ENCODE measurements around the gene ARSD.
"Not testable (repeated sequence)": the region's sequence is repeated elsewhere in the genome, so short reads cannot be mapped to it uniquely, and the experiment has no call there.

Gene ARSD

DNA sequence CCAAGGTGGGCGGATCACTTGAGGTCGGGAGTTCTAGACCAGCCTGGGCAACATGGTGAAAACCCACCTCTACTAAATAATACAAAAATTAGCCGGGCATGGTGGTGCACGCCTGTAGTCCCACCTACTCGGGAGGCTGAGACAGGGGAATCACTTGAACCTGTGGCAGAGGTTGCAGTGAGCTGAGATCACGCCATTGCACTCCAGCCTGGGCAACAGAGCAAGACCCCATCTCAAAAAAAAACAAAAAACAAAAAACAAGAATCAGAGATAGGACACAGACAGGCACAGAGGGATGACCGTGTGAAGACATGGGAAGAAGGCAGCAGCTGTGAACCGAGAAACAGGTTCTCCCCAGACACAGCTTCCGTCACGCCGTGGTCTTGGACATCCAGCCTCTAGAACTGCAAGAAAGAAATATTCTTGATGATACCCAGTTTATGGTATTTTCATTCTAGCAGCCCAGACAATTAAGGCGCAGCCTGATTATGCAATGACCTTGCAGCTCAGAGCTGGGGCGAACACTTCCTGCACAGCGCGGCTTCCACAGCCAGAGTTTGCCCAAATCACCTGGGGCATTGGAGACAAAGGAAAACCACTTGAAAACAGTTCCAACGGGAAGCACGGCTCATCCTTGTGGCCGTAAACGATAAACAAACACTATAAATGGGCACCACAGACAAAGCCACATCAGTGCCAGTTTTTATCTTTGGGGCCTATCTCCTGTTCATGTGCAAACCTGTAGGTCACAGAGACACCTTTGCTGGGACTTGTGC lies 4.2 kb upstream of the ARSD start:
- FAIRE-seq = no peak

DNA sequence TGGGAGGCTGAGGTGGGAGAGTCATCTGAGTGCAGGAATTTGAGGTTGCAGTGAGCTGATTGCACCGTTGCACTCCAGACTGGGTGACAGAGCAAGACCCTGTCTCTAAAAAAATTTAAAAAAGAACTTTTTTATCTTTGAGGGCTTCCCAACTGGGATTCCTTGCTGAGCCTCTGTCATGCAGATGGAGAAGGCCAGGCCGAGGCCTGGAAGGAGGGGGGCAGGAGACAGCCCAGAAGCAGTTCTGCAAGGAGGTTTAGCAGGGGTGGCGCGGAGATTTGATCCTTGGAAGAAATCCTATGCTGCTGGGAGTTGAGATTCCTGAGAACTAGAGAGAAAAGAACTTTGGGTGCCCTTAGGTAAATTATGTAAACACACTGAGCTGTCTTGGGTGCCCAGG lies 2.5 kb upstream of the ARSD start:
- no peak for FAIRE-seq

DNA sequence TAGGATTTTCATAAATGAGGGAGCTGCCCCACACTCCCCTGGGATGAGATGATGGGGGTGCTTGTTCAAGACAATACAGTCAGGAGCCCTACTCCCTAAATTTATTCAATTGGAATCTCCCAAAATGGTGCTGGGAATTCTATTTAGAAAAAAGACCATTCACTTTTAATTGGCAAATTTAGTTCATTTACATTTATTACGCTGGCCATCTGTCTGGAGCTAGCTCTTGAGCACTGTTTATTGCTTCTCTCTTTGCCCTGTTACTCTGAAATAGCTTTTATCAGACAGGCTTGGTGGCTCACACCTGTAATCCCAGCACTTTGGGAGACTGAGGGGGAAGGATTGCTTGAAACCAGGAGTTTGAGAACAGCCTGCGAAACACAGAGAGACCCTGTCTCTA lies 2.0 kb upstream of the ARSD start:
- no peak for FAIRE-seq

DNA sequence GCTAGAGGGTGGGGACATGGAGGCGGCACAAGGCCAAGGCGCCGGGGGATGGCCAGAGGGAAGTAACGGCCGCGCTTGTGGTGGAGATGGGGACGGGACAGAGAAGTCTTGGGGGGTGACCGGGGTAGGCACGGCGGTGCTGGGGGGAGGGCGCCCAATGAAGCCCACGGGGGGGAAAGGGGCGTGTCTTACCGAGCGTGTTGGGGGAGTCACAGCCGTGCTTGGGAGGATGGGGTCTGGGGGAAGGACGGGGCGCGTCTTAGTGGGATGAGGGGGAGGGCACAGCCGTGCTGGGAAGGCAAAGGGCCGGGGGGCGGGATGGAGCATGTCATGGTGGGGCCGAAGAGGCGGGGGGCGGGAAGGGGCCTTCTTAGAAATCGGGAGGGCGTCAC lies 952 bp downstream of the ARSD start:
- no peak for FAIRE-seq

DNA sequence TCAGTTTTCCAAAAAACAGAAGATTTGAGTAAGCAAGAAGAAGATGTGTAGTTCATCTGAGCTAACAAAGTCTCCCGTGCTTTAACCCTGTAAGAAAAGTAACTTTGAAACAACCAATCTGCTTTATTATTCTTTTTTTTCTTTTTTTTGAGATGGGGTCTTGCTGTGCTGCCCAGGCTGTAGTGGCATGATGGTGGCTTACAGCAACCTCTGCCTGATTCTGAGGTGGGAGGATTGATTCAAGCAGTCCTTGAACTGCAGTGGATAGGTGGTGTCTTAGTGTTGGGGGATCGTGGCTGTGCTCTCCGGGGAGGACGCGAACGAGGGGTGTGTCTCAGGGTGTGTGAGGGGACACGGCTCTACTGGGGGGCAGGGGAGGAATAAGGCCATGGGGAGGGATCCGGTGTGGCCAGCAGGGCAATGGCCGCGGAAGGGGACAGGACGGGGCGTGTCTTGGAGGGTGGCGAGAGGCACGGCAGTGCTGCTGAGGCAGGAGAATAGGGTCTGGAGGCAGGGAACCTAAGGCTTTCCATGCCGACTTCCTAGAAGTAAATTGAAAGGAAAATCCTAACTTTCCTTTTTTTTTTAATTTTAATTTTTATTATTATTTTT lies 2.4 kb downstream of the ARSD start:
- FAIRE-seq = no peak

DNA sequence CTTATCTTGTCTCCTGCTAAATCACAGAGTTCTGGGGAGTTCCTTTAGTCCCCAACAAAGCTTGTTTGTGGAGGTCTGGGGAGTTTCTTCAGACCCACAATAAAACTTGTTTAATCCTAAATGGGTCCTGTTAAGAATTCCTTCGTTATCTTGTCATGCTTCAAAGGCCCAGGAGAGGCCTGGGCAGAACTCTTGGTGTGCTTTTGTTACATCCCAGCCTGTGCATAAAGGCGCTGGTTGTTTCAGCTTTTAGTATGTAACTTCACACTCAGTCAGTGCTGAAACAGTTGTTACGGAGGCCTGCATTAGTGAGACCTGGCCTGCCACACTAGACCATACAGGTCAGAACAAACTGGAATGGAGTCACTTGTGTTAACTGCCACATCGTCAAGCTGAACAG lies 2.9 kb downstream of the ARSD start:
- not testable (repeated sequence) for FAIRE-seq

DNA sequence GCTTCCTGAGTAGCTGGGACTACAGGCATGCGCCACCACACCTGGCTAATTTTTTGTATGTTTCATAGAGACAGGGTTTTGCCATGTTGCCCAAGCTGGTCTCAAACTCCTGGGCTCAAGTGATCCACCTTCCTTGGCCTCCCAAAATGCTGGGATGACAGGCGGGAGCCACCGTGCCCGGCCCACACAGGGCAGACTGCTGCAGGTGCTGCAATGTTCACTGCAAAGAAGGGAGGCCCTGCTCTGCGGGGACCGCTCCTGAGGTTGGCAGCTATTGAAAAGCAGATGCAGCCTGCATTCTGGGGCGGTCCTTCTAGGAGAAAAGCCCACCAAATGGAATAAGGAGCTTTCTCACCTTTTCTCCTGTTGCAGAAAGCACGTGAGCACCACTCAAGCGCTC lies 5.0 kb downstream of the ARSD start:
- FAIRE-seq = no peak

DNA sequence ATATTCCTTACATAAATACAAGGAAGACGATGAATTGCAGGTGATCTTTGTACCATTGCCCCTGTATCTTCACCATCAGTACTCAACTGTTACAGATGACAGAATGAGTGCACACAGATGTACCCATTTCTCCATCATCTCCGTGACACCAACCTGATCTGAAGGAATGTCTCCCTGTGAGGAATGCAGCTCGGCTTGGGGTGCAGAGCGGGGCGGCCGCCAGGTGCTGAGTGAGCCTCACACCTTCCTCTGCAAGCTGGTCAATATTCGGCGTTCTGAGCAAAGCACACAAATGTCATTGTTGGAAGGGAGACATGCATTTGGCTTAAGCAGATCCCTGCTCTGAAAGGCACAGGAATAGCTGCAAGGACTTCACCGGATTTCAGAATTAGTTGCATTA lies 7.4 kb downstream of the ARSD start:
- no peak for FAIRE-seq

DNA sequence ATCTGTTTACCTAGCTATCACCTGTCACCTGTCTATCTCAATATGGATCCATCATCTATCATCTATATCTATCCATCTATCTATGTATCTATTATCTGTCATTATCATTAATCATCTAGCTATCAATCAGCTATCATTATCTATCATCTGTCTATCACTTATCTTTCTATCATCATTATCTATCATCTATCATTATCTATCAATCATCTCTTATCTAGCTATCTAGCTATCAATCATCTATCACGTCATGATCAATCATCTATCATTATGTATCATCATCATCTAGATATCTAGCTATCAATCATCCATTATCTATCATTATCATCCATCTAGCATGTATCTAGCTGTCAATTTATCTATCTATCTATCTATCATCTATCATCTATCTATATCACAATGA lies 7.9 kb downstream of the ARSD start:
- FAIRE-seq = no peak

DNA sequence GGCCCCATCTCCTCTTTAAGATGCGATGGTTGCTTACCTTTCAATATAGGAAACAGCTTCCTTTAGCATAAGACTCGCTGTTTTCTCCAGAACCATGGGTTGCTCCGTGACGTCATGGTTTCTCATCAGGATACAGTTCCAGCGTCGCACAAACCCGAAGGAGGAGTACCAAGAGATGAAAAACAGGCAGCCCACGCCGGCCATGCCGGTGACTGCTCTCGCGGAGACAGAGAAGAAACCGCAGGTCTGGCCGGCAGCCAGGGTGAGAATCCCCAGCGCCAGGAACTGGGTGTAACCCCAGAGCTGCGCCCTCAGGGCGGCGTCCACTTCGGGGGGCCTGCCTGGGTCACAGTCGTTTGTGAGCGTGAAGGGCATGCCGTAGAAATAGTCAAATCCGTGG lies 11.4 kb downstream of the ARSD start:
- FAIRE-seq = no peak

DNA sequence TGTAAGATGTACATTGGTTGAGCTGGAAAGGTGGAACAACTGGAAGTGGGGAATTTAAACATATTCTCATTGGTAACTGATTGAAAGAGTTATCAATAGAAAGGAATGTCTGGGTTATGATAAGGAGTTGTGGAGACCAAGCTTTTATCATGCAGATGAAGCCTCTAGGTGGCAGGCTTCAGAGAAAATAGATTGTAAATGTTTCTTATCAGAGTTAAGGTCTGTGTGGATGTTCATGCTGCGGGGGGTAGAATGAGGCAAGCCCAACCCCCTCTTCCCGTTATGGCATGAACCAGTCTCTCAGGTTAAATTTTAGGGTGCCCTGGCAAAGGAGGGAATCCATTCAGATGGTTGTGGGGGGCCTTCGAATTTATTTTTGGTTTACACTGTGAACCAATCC lies 16.0 kb downstream of the ARSD start:
- no peak for FAIRE-seq

DNA sequence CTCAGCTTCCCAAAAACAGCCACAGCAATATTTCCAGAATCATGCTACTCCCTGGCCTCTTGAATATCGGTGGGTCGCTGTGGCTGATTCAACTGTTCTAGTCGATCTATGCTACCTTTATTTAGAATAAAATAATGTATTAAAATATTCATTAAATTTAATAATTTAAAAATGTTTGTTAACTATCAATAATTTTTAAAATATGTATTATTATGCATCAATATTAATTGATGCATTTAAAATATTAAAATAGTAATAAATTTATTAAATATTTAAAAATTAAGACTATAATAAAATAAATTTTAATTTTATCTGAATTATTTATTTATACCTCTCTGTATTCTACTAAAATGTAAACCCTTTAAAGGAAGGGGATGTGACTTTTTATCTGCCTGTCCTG lies 19.0 kb downstream of the ARSD start:
- FAIRE-seq = peak; percentile 72

DNA sequence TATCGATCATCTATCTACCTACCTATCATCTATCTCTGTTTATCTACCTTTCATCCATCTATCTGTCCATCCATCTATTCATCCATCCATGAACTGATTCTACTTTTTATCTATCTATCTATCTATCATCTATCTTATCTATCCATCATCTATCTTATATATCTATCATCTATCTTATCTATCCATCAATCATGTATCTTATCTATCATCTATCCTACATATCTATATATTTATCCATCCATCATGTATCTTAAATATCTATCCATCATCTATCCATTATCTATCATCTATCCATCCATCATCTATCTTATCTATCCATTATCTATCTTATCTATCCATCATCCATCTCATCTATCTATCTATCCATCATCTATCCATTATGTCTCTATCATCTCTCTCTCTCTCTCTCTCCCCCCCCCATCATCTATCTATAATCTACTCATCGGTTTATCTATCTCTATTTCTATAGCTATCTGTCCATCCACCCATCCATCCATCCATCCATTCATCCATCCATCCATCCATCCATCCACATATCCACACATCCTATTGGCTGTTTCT lies 20.9 kb downstream of the ARSD start:
- FAIRE-seq = no peak

DNA sequence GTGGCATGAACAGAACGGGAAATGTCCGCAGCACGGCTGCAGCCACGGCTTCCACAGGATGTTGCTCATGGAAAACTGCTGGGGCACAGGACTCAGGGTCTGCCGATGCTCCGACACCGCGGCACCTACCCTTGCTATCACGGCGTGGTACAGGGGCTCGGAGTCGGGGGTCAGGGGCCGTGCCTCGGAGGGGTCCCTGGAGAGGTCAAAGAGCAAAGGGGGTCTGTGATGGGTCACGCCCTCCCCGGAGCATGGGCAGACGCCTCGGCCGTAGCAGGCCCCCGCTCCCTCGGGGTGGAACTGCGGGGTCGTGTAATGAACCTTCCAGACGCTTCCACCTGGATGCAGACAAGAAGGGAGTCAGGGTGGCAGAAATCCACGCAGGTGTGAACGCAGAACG lies 21.8 kb downstream of the ARSD start:
- no peak for FAIRE-seq

DNA sequence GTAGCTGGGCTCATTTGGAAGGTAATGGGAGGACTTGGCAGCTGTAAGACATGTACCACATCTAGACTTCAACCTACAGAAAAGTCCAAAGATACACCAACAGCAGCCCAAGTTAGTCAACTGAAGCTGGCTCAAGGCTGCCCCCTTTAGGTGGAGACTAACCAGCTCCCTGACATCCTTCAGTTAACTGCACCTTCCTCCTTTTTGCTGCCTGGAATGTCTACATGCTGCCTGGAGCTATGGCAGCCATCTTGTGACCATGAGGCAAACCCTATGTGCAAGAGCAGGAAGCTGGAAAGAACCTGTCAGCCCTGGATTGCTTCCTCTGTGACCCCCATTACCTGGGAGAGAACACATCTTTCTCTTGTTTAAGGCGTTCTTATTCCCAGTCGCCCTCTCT lies 25.8 kb downstream of the ARSD start:
- FAIRE-seq = no peak

DNA sequence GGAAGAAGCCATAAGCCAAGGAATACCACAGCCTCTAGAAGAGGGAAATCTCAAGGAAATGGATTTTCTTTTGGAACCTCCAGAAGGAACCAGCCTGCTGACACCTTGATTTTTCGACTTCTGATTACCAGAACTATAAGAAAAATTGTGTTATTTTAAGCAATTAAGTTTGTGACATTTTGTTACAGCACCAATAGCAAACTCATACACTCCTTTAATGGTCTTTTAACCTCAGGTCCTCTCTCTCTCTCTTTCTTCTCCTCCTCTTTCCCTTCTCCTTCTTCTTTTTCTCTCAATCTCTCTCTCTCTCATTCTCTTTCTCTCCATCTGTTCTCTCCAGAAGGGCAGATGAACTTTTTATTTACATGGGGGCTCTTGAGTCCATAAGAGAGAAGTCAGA lies 26.3 kb downstream of the ARSD start:
- no peak for FAIRE-seq

DNA sequence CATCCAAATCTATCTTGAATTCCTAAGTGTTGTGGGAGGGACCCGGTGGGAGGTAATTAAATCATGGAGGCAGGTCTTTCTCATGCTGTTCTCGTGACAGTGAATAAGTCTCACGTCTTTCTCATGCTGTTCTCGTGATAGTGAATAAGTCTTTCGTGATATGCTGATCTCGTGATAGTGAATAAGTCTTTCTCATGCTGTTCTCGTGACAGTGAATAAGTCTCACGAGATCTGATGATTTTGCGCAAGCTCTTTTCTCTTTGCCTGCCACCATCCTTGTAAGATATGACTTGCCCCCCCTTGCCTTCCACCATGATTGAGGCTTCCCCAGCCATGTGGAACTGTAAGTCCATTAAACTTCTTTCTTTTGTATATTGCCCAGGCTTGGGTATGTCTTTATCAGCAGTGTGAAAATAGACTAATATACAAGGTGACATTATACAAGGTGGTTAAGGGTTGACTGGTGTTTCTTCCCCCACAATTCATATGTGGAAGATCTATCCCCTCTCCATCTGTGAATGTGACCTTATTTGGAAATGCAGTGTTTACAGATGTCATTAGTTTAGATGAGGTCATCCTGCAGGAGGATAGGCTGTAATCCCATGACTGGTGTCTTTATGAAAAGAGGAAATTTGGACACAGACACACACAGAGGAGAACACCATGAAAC lies 27.6 kb downstream of the ARSD start:
- FAIRE-seq = no peak

DNA sequence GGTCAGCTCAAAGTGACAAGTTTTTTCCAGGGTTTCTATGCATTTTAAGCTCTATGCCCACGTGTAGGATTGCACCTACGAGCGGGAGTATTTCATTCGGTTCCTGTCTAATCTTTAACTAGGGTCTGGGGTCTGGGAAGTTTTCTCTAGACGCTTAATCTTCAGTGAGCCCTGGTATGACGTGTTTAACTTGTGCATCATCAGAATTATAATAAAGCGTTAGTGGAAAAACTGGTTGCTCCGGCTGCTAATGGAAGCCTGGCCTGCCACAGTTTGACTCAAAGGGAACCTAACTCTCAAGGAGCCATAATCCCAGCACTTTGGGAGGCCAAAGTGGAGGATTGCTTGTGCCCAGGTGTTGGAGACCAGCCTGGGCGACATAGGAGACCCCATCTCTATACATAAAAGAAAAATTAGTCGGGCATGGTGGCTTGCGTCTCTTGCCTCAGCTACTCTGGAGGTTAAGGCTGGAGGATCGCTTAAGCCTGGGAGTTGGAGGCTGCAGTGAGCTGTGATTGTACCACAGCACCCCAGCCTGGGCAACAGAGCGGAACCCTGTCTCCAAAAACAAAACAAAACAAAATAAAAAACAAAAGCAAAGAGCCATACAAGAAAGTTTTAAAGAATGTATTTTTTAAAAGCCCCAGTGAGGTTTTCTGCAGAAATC lies 30.2 kb downstream of the ARSD start:
- no peak for FAIRE-seq

DNA sequence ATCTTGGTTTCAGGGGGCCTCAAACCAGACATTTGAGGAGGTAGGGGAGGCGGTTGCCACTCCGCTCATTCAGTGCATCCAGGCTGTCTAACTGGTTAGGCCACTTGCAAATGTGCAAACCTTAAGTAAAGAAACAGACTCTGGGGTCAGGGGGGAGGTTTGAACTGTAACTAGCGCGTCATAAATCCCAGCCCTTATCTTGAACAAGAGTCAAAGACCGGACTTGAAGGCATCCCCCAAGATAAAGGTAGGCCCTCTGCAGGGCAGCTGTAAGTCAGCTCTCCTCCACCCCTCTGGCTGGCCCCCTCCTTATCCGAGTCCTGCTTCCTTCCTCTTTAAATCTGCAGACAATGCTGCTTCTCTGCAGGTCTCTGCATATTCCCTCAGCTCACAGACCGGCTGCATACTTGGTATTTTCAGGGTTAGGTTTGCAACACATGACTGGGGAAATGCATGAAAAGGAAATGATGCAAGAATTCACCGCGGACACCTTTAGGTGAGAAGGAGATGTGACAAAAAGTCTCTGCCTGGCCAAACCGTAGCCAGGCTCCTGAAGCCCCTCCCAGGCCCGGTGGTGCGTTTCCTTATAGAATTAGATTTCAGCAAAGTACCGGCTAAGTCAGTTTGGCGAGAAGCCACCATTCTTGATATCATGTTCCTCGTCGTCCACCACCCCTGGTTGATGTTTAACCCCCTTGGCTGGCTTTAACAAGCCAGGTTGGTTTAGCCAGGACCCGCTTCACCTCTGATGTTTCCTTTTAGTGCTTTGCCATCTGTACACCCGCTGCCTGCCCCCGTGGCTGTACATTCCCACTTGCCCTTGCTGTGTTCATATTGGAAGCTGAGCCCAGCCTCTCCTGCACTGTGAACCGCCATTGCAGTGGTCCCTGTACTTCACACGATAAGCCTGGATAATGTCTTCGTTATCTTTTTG lies 31.2 kb downstream of the ARSD start:
- FAIRE-seq = not testable (repeated sequence)

DNA sequence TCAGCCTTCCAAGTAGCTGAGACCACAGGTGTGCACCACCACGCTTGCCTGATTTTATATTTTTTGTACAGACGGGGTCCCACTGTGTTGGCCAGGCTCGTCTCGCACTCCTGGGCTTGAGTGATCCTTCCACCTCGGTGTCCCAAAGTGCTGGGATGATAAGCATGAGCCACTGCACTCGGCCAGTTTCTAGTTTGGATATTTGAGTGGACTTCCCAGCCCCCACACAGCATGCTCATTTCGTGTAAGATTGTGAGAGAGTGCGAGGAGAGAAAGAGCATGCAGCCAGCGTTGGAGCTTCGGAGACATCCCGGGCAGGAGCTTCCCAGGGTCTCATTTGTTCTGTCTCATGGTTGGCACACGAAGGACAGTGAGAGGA lies 31.8 kb downstream of the ARSD start:
- no peak for FAIRE-seq

DNA sequence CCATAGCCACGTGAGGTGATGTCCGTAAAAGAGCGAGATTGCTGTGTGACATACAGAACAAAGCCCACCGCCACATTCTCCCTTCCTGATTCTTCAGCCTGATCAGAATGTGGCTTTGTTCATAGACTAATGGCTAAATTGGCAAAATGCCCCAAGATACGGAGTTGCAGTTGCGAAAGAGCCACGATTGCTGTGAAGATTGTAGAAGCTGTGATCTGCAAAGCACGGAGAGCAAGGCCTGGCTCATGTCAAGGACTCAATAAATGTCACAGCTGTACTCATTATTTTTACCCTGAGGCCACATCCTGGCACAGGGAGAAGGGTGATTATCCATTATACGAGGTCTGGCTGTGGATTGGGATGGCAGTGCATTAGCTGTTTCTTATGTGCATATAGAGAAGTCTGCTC lies 34.2 kb downstream of the ARSD start:
- FAIRE-seq = no peak

DNA sequence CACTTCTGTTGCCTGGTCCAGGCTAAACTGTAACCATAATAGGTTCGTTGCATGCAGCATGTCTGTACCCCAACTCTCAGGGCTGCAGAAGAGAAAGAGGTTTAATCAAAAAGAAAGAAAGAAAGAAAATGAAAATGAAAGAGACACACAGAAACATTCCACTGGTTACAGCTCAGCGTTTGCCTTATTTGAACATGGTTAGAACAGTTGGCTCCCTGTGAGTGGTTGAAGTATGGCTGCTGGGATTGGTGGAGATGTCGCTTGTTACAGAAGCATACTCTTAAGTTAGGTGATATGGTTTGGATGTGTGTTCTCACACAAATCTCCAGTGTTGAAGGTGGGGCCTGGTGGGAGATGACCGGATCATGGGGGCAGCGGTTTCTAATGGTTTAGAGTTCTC lies 36.3 kb downstream of the ARSD start:
- FAIRE-seq = no peak
